ENCODE measurements around the gene GARIN5A.

GRCh38 chr19:50506700-50507099 is 30.1 kb upstream of the GARIN5A start:
- TF ChIP-seq CTCF (IDR thresholded peaks at IDR 0.05 in 8 of 11, conservative IDR thresholded peaks at IDR 0.05 in 3 of 11) (no peak), POLR2A (IDR thresholded peaks at IDR 0.05) (no peak)
